PFSK-1 (cell line): ENCODE measurements around the gene ATP7B.

Source experiments
- FOXP2 ChIP-seq: optimal IDR thresholded peaks from 2 replicates; pipeline ENCODE3; 2011; ENCODE audit warnings: borderline replicate concordance, control low read depth, inconsistent platforms; ENCODE audit not compliant: insufficient read depth; ENCODE audit errors: extremely low read length, extremely low read depth
- POLR2AphosphoS5 ChIP-seq: IDR thresholded peaks from 2 replicates; pipeline ENCODE4 v1.6.1; 2012; ENCODE audit warnings: low read depth, mild to moderate bottlenecking, control low read depth, low read length, moderate library complexity
- SIN3A ChIP-seq: IDR thresholded peaks from 2 replicates; pipeline ENCODE4 v1.6.1; 2012; ENCODE audit warnings: mild to moderate bottlenecking, low read length, moderate library complexity, borderline replicate concordance; ENCODE audit not compliant: insufficient read depth
- TAF1 ChIP-seq: IDR thresholded peaks from 2 replicates; pipeline ENCODE4 v1.6.1; 2012; ENCODE audit warnings: low read length, control low read depth, borderline replicate concordance; ENCODE audit not compliant: insufficient read depth
- TF ChIP-seq, protein P1 (sequence below), 2 experiments: IDR thresholded peaks; 2 replicates each; pipeline versions ENCODE4 v1.6.1 to v1.8.0; 2011 to 2012; ENCODE audit warnings: low read depth in 2 of 2, low read length in 2 of 2, control low read depth in 1 of 2, inconsistent platforms in 1 of 2, mild to moderate bottlenecking in 1 of 2, moderate library complexity in 1 of 2; ENCODE audit not compliant: insufficient read depth in 1 of 2

Gene ATP7B

DNA sequence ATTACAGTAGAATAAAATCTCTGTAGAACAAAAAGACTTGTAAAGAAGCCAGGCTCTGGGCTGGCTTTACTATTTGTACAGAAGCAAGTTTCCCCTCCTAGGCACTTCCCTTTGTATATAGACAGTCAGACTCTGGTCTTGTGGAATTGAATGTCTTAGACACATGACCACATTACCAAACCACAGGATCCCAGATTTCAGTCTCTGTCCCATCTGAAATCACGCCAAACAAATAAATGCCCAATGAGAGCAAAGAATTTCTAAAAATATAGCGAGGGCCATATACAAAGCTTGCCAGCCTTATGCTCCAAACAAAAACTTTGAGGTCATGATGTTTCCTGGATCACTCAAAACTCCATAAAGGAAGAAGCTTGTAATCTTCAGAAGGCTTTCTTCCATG is 125.6 kb downstream of the ATP7B start:
- TF ChIP-seq SIN3A = no peak
- no peak for TF ChIP-seq POLR2AphosphoS5
- TF ChIP-seq, protein P1, sequence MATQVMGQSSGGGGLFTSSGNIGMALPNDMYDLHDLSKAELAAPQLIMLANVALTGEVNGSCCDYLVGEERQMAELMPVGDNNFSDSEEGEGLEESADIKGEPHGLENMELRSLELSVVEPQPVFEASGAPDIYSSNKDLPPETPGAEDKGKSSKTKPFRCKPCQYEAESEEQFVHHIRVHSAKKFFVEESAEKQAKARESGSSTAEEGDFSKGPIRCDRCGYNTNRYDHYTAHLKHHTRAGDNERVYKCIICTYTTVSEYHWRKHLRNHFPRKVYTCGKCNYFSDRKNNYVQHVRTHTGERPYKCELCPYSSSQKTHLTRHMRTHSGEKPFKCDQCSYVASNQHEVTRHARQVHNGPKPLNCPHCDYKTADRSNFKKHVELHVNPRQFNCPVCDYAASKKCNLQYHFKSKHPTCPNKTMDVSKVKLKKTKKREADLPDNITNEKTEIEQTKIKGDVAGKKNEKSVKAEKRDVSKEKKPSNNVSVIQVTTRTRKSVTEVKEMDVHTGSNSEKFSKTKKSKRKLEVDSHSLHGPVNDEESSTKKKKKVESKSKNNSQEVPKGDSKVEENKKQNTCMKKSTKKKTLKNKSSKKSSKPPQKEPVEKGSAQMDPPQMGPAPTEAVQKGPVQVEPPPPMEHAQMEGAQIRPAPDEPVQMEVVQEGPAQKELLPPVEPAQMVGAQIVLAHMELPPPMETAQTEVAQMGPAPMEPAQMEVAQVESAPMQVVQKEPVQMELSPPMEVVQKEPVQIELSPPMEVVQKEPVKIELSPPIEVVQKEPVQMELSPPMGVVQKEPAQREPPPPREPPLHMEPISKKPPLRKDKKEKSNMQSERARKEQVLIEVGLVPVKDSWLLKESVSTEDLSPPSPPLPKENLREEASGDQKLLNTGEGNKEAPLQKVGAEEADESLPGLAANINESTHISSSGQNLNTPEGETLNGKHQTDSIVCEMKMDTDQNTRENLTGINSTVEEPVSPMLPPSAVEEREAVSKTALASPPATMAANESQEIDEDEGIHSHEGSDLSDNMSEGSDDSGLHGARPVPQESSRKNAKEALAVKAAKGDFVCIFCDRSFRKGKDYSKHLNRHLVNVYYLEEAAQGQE (IDR thresholded peaks at IDR 0.05; ENCODE audit: insufficient read depth in 1 of 2, low read depth in 2 of 2, low read length in 2 of 2) = no peak
- no peak for TF ChIP-seq TAF1
- TF ChIP-seq FOXP2 = no peak

DNA sequence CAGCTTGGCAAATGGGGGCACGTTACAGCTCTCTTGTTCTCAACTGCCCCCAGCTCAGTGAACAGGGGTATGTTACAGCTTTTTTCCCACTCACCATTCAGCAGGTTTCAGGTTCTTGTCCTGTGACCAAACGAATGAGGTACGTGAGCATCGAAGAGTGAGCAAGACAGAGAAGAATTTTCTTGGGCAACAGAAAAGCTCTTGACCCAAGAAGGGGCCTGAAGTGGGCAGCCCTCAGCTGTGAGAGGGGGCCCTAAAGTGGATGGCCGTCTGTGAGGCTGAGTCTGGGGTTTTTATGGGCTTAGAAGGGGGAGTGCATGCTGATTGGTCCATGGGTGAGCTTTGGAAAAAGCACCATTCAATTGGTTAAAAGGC is 128.0 kb downstream of the ATP7B start:
- no peak for TF ChIP-seq FOXP2
